ENCODE data around the gene TRMT11.

GRCh38 chr6:126010040-126010439 lies 23.7 kb downstream of the TRMT11 start:
- TF ChIP-seq TAF1 (IDR thresholded peaks at IDR 0.05; ENCODE audit: borderline replicate concordance, insufficient read depth, low read length) (no peak), POLR2AphosphoS5 (IDR thresholded peaks at IDR 0.05; ENCODE audit: low read depth, low read length) (no peak)
